ENCODE results near the gene RBMS3.

- no peak for TF ChIP-seq EZH2phosphoT487 (IDR thresholded peaks at IDR 0.05; ENCODE audit: unreplicated experiment)
- TF ChIP-seq REST (IDR thresholded peaks at IDR 0.05; ENCODE audit: unreplicated experiment), result no peak
- TF ChIP-seq CTCF (conservative IDR thresholded peaks at IDR 0.05; ENCODE audit: low read depth in 2 of 2), result no peak
- TF ChIP-seq JUNB (IDR thresholded peaks at IDR 0.05; ENCODE audit: unreplicated experiment), result no peak
- no peak for TF ChIP-seq EZH2 (IDR thresholded peaks at IDR 0.05; ENCODE audit: low read depth, unreplicated experiment)
- no peak for TF ChIP-seq POLR2AphosphoS5 (IDR thresholded peaks at IDR 0.05; ENCODE audit: low read depth)
- no peak for TF ChIP-seq CREB1 (CRISPR knock-in tag; IDR thresholded peaks at IDR 0.05; ENCODE audit: low read depth)
- TF ChIP-seq NANOG (IDR thresholded peaks at IDR 0.05; ENCODE audit: borderline replicate concordance), result no peak
- TF ChIP-seq ZNF114 (CRISPR knock-in tag; IDR thresholded peaks at IDR 0.05), result no peak
Measured at GRCh38 chr3:29653680-29654079, 372.8 kb downstream of the RBMS3 start.
